Measurements from ENCODE around the gene GTF2IRD1.
A peak's percentile ranks its signal among the peaks of the same experiment; 100 is the strongest.
"Not testable (repeated sequence)": the region's sequence is repeated elsewhere in the genome, so short reads cannot be mapped to it uniquely, and the experiment has no call there.

Gene GTF2IRD1

DNA sequence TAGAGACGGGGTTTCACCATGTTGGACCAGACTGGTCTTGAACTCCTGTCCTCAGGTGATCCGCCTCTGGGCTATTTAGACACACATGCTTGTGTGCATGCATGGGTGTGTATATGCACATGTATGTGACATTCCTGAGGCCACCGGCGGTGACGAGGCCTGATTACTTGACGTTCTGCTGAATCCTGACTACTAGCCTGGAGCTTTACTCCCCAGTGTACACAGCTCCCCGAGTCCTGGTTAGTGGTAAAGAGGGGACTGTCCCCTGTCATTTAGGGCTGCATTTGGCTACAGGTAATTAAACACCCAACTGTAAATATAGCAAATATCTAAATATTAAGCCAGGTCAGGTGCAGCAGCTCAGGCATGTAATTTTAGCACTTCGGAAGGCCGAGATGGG lies 14.2 kb downstream of the GTF2IRD1 start:
- DNase-seq (ENCODE audit: low spot score) = no peak

DNA sequence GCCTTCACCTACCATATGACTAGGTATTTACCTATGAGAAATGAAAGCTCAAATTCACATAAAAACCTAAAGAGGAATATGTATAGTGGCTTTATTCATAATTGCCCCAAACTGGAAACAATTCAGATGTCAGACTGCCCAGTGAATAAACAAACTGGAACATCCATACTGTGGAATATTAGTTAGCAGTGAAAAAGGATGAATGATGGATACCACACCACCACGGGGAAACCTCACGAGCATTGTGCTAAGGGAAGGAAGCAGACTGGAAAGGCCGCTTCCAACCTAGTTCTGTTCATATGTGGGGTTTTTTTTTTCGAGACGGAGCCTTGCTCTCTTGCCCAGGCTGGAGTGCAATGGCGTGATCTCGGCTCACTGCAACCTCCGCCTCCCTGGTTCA lies 16.8 kb downstream of the GTF2IRD1 start:
- no peak for DNase-seq (ENCODE audit: low spot score)

DNA sequence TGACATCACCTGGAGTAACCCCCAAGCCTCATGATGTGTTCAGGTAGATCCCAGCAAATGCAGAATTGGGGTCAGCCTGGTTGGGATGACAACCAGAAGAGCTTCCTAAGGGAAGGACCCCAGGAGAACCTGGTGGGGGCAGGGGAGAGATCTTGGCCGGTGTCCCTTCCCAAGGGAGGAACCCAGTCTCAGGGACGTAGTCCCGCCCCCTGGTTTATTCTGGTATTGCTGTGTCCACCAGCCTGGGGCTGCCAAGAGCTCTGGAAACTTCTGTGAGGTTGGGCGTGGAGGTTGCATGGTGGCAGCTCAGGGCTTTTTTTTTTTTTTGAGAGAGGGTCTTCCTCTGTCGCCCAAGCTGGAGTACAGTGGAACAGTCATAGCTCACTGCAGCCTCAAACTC lies 19.4 kb downstream of the GTF2IRD1 start:
- DNase-seq (ENCODE audit: low spot score) = no peak

DNA sequence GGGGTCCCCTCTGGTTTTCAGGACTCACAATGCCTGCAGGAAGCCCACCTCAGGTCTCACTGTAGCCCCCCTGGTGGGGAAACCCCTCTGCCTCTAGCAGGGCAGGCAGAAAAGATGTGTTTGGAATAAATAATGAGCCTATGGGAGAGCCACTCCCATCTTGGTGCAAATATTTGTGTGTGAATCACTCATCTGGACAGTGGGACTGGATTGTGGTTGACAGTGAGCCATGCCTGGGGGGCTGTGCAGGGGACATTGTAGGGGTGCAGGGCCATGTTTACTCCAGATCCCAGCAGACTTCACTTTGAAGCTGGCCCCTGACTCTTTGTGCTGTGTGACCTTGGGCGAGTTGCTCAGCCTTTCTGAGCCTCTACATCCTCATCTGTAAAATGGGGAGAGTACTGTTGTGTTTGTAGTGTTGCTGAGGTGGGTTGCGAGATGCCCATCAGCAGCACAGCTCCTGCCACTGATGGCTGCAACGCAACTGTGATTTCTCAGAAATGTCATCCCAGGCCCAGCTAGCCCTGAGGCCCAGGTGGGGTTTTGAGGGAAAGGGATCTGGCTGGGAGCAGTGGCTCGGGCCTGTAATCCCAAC lies 20.7 kb downstream of the GTF2IRD1 start:
- peak; percentile 56 for DNase-seq (ENCODE audit: low spot score)

DNA sequence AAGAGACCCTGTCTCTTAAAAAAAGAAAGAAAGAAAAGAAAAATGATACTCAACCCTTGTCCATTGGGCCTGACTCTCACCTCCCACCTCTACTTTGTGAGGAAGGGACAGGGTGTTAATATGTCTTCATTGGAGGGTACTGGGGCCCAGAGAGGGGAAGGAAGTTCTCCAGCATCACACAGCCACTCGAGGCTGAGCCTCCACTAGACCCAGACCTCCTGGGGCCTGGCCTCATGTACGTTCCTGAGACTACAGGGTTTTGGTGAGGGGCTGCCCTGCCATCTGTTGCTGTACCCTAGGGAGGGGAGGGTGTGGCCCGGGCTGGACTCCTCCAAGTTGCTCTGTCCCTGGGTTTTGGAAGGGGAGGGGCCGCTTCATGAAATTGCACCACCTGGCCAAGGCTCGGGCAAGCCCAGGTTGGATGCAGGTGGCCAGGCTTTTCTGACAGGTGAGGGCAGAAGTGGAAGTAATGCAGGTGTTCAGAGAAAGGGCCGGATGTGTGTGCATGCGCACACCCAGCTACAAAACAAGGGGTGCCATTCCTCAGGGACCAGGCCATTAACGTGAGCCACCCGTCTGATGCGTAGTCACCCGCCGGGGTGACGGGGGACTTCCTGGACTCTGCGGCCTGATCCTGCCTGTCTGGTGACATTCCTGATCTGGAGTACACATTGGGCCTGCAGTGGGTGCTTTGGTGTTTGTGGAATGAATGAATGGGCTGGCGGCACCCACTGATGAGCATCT lies 21.7 kb downstream of the GTF2IRD1 start:
- no peak for DNase-seq (ENCODE audit: low spot score)

DNA sequence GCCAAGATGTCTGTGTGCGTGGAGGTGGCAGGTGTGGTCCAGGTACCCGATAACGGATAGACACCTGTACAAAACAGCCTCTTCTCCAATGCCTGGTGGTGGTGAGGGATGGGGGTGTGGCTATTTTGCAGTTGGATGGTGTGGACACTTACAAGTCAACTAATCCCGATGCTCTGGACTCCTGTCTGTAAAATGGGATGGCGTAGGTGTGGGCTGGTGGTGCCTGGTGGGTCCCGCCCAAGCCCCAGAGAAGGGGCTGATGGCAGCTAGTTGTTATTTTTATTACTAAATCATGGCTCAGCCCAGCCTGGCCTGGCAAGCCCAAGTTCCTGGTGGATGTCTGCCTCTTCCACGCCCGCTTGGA lies 22.3 kb downstream of the GTF2IRD1 start:
- DNase-seq (ENCODE audit: low spot score) = no peak

DNA sequence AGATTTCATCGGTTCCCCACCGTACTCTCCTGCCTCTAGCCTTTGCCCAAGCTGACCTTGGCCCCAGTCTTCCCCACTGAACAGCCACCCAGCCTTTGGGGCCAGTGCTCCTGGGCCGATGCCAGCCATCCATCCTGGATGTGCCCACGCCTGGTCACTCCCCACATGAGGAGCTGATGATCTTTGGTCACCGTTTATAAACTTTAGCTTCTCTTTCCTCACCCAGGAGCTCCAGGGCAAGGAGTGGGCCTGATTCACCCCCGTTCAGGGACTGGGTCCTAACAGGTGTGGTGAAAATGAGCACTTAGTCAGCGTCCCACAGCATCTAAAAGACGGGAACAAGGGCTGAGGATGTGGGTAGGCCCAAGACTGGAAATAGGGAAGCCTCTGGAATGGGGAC lies 22.9 kb downstream of the GTF2IRD1 start:
- no peak for DNase-seq (ENCODE audit: low spot score)

DNA sequence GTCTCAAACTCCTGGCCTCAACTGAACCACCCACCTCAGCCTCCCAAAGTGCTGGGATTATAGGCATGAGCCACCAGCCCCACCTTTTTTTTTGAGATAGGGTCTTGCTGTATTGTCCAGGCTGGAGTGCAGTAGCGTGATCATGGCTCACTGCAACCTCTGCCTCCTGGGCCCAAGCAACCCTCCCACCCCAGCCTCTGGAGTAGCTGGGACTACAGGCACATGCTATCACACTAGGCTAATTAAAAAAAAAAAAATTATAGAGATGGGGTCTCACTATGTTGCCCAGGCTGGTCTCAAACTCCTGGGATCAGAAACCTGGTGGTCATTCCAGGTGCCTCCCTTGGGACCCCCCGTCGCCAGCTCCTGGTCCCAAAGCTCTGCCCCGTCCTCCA lies 25.0 kb downstream of the GTF2IRD1 start:
- DNase-seq (ENCODE audit: low spot score) = no peak

GRCh38 chr7:74479066-74479781 lies 25.5 kb downstream of the GTF2IRD1 start:
- DNase-seq (ENCODE audit: low spot score) = no peak

DNA sequence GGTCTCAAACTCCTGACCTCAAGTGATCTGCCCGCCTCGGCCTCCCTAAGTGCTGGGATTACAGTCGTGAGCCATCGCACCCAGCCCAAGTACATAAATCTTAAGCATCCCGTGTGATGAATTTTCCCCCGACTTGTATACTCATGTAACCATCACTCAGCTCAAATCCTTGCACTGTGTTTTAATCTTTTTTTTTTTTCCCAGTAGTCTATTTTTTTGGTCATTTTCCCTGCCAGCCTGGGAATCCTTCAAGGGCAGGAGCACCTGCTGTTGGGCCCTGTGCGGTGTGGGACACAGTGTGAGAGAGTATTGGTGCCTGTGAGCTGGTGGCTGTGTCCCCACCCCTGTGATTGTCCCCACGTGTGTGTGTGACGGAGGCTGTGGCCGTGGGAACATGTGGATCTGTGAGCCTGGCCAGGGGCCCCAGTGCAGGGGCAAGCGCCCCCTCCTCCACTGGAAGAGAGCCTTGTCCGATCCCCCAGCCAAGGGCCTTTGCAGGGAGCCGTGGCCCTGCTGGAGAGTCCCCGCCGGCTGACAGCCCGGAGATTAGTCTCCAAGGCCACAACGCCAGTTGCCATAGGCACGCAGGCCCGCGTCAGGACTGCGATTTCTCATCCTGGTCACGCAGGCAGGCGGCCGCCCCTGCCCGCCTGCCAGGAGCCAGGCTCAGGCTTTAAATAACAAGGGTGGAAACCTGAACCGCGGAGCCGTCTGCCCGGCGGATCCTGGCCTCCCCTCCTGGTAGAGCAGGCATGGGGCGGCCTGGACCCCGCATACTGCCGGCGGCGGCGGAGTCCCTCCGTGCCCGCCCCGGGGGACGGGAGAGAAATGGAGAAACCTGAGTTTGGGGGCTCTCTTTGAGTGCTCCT lies 26.5 kb downstream of the GTF2IRD1 start:
- peak; percentile 92 for DNase-seq (ENCODE audit: low spot score)

DNA sequence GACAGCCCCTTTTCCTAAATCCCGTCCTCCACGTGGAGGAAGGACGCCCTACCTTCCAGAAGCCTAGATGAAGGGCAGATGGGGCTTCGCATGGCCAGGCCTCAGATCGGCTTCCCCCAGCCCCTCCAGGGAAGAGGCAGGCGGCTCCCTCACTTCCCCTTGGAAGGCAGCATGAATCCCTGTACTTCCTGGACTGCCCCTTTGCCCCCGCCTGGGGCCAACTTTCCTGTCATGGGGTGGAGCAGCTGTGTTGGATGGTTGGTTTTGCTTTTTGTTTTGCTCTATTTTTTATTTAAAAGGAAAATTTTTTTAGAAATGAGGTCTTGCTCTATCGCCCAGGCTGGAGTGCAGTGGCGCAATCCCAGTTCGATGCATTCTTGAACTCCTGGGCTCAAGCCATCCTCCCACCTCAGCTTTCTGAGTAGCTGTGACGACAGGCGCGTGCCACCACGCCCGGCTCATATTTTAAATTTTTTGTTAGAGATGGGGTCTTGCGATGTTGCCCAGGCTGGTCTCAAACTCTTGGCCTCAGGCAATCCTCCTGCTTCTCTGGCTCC lies 27.2 kb downstream of the GTF2IRD1 start:
- DNase-seq (ENCODE audit: low spot score) = peak; percentile 66

GRCh38 chr7:74481458-74482196 lies 27.9 kb downstream of the GTF2IRD1 start:
- no peak for DNase-seq (ENCODE audit: low spot score)

- DNase-seq (ENCODE audit: low spot score) = no peak
These were observed 28.4 kb downstream of the GTF2IRD1 start for GRCh38 chr7:74482197-74482467.

DNA sequence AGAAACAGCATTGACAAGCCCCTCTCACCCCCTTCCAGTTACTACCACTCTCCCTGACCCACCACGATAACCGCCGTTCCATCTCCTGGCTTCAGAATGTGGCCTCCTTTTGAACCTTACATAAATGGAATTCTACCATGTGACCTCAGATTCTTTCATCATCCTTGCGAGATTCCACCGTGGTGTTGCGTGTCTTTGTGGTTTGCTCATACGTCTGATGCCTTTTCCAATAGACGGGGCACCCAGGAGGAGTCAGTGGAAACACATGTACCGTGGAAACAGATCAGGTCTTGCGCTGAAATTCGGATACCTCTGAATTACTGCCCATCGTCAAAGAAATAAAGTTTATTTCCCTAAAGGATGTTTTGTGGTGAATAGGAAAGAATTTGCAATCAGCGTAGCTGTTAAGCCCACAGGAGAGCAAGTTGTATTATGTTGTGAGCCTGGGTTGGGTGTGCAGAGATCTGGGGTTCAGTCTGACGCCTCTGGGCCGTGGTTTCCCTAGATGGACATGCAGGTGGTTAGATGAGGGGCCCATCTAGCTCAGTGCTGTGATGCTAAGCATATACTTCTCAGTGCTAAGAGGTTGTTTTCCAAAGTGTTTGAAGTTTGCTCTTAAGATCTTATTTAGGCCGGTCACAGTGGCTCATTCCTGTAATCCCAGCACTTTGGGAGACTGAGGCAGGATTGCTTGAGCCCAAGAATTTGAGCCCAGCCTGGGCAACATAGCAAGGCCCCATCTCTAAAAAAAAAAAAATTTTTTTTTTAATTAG lies 29.1 kb downstream of the GTF2IRD1 start:
- DNase-seq (ENCODE audit: low spot score) = peak; percentile 75

DNA sequence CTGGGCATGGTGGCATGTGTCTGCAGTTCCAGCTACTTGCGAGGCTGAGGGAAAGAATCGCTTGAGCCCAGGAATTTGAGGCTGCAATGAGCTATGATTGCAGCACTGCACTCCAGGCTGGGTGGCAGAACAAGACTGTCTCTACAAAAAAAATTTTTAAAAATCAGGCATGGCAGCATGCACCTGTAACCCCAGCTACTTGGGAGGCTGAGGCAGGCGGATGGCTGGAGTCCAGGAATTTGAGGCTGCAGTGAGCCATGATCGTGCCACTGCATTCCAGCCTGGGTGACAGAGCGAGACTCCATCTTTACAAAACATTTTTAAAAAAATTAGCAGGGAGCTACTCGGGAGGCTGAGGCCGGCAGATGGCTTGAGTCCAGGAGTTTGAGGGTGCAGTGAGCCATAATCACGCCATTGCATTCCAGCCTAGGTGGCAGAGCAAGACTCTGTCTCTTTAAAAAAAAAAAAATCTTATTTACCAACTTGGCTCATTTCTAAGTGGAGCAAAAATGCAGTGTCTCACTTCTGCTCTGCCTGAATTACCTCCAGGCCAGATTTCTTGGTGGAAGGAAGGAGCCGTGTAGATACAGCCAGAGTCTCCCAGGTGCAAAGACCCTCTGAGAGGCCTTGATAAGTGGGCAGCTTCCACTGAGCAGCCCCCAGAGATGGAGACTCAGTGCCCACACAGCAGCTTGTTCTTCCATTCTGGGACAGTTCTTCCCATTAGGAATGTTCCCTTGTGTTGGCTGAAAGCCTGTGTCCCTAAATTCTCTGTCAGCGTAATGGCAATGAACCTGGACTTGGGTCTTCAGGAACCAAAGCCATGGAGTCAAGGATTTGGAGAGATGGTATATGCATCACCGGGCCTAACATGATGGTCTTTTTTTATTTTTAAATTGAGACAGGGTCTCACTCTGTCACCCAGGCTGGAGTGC lies 30.0 kb downstream of the GTF2IRD1 start:
- peak; percentile 45 for DNase-seq (ENCODE audit: low spot score)

- no peak for DNase-seq (ENCODE audit: low spot score)
These were observed 31.9 kb downstream of the GTF2IRD1 start for GRCh38 chr7:74485611-74486010.

DNA sequence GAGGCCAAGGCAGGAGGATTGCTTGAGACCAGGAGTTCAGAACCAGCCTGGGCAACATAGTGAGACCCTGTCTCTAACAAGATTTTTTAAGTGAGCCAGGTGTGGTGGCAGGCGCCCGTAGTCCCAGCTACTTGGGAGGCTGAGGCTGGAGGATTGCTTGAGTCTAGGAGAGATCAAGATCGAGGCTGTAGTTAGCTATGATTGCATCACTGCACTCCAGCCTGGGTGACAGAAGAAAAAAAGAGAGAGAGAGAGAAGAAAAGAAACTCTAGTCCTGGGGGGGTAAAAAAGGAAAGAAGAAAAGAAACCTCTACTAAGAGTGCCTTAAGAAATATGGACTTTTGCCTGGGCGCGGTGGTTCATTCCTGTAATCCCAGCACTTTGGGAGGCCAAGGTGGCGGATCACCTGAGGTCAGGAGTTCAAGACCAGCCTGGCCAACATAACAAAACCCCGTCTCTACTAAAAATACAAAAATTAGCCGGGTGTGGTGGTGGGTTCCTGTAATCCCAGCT lies 34.9 kb downstream of the GTF2IRD1 start:
- not testable (repeated sequence) for DNase-seq (ENCODE audit: low spot score)

DNA sequence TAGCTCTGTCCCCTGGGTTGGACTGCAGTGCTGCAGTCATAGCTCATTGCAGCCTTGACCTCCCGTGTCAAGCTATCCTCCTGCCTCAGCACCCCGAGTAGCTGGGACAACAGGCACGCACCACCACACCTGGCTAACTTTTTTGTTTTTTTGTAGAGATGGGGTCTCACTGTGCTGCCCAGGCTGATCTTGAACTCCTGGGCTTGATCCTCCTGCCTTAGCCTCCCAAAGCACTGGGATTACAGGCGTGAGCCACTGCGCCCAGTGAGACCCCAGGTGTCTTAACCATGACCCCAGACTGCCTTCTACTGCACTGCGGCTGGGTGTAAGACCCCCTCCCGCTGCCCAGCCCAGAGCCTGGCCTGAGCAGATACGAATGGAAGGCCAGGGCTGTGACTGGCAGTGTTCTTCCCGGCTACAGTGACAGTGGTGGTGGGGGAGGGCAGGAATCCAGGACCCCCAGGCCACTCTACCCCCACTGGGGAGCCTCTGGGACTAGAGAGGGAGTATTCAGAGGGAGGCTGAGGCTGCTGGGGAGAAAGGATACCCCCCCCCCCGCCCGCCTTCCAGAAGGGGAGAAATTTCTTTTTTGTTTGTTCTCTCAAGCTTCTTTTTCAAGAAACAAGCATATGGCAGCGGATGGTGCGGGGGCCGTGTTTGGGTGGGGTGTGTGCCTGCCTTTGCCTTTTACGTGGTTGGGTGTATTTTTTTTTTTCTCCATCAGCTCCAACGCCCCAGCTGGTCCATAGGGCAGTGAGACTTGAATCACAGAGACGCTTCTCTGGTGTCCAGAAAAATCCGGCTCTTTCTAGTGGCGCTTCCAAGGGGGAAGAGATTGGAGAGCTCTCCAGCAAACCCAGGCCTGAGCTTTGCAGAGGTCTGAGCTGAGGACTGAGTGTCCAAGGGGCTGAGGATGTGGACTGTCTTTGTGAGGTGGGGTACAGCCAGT lies 36.6 kb downstream of the GTF2IRD1 start:
- no peak for DNase-seq (ENCODE audit: low spot score)
